A673 (cell line): ENCODE measurements around the gene SSBP3. TPM values are rescaled to one million over a fixed set of nuclear protein-coding genes. Genes with fewer than 3 reads are reported as not detected.

ENCODE experiments used
- BruUV-seq: library from RNA; stranded (reverse); fragments of 400-500 nt; replicated peaks from 2 replicates; lab custom pipeline; 2021; lab: Mats Ljungman, UMichigan
- CTCF ChIA-PET: fragments of 300-600 bp; sonication (Branson Sonifier 250); formaldehyde crosslinking; loops from one replicate; lab custom pipeline; 2022; ENCODE audit warnings: antibody characterized with exemption; lab: Charles Lee
- POLR2A ChIA-PET: fragments of 300-600 bp; sonication (Branson Sonifier 250); formaldehyde crosslinking; loops from one replicate; lab custom pipeline; 2022; ENCODE audit warnings: antibody characterized with exemption; ENCODE audit not compliant: low non-redundant PET; lab: Charles Lee
- DNase-seq: peaks from one replicate; pipeline ENCODE4 v3.0.0-alpha.2; 2015; ENCODE audit warnings: low spot score
- H3K27ac ChIP-seq: fragments of 200-600 bp; sonication (generic); 2 replicates; pipeline ENCODE4 v1.5.1; 2016; ENCODE audit warnings: mixed run types, low read depth, mild to moderate bottlenecking, mixed read lengths, antibody characterized with exemption, low read length; ENCODE audit not compliant: poor library complexity, severe bottlenecking
- H3K27me3 ChIP-seq: fragments of 200-600 bp; sonication (generic); replicated peaks from 2 replicates; pipeline ENCODE4 v1.6.1; 2017; ENCODE audit warnings: mixed run types, low read depth, mild to moderate bottlenecking, mixed read lengths, antibody characterized with exemption, low read length; ENCODE audit not compliant: insufficient read depth, poor library complexity
- H3K36me3 ChIP-seq: fragments of 200-600 bp; sonication (generic); 2 replicates; pipeline ENCODE4 v1.6.1; 2016; ENCODE audit warnings: mixed run types, mild to moderate bottlenecking, mixed read lengths, antibody characterized with exemption, low read length; ENCODE audit not compliant: insufficient read depth, poor library complexity, severe bottlenecking
- H3K4me1 ChIP-seq: fragments of 200-600 bp; sonication (generic); 2 replicates; pipeline ENCODE4 v1.6.1; 2017; ENCODE audit warnings: mixed run types, mild to moderate bottlenecking, mixed read lengths, antibody characterized with exemption, low read length; ENCODE audit not compliant: insufficient read depth, poor library complexity, severe bottlenecking
- H3K4me3 ChIP-seq: fragments of 200-600 bp; sonication (generic); 2 replicates; pipeline ENCODE4 v1.5.1; 2016; ENCODE audit warnings: low read depth, mixed run types, mild to moderate bottlenecking, mixed read lengths, low read length; ENCODE audit not compliant: poor library complexity, severe bottlenecking
- H3K9me3 ChIP-seq: fragments of 200-600 bp; sonication (generic); 2 replicates; pipeline ENCODE4 v1.6.1; 2016; ENCODE audit warnings: mixed run types, low read depth, mild to moderate bottlenecking, mixed read lengths, antibody characterized with exemption, low read length; ENCODE audit not compliant: poor library complexity, severe bottlenecking
- EZH2 ChIP-seq: fragments of 200-600 bp; sonication (generic); IDR thresholded peaks from 2 replicates; pipeline ENCODE4 v1.6.1; 2017; ENCODE audit warnings: borderline replicate concordance, low read depth, mild to moderate bottlenecking, mixed read lengths, antibody characterized with exemption, low read length; ENCODE audit not compliant: poor library complexity, severe bottlenecking
- intact Hi-C: fragments of 100-400 bp; cut with micrococcal nuclease; formaldehyde crosslinking; loops from one replicate; pipeline ENCODE4 v1.10.0; 2022; ENCODE audit not compliant: unreplicated experiment
- total RNA-seq: library from RNA; stranded (reverse); gene quantifications from 2 replicates; pipeline ENCODE4 v1.2.3, GENCODE V29; 2021
- TF ChIP-seq, protein P1 (sequence below): fragments of 300-800, 200-600 bp; sonication (generic); conservative IDR thresholded peaks from 2 replicates; pipeline ENCODE4 v1.5.1; 2017; ENCODE audit warnings: low read depth, mild to moderate bottlenecking, antibody characterized with exemption, low read length, moderate library complexity, mixed read lengths

The SSBP3 gene
- total RNA-seq, 1 experiment from 2014 or later = 43.0 TPM

DNA sequence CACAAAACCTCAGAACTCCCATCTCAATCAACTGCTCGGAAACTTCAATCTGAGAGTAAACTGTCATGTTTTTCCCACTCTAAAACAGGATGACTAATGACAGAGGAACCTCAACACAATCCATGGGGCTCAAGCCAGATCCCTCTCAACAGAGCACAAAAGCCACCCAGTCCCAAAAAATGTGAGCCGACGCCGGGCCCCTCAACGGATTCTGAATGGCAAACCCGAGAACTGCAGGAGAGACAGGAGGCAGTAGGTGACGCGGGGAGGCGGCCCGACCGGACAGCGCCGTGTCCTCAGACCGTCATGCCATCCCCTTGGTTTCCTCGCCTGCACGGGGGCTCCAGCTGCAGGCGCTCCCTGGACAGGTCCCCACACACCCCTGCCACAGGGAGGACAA, 53.4 kb downstream of the SSBP3 start:
- TF ChIP-seq, protein P1, sequence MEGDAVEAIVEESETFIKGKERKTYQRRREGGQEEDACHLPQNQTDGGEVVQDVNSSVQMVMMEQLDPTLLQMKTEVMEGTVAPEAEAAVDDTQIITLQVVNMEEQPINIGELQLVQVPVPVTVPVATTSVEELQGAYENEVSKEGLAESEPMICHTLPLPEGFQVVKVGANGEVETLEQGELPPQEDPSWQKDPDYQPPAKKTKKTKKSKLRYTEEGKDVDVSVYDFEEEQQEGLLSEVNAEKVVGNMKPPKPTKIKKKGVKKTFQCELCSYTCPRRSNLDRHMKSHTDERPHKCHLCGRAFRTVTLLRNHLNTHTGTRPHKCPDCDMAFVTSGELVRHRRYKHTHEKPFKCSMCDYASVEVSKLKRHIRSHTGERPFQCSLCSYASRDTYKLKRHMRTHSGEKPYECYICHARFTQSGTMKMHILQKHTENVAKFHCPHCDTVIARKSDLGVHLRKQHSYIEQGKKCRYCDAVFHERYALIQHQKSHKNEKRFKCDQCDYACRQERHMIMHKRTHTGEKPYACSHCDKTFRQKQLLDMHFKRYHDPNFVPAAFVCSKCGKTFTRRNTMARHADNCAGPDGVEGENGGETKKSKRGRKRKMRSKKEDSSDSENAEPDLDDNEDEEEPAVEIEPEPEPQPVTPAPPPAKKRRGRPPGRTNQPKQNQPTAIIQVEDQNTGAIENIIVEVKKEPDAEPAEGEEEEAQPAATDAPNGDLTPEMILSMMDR = no peak
- TF ChIP-seq EZH2 = no peak
- no peak for DNase-seq
- ChIA-PET POLR2A (no interaction called here), CTCF (interaction anchor here (0.7 kb wide), 1 partner anchor 78 kb away, joined by 5 read pairs; no protein-coding TSS in a partner anchor)
- no peak overlapping the region for H3K27ac ChIP-seq
- intact Hi-C loops = no loop called here
- no peaks in the 10 kb centered on the region for H3K36me3 ChIP-seq
- BruUV-seq = no TSS peak
- no peaks in the 10 kb centered on the region for H3K9me3 ChIP-seq
- H3K4me1 ChIP-seq = no peaks in the 10 kb centered on the region
- no peak overlapping the region for H3K4me3 ChIP-seq
- no peaks in the 10 kb centered on the region for H3K27me3 ChIP-seq

DNA sequence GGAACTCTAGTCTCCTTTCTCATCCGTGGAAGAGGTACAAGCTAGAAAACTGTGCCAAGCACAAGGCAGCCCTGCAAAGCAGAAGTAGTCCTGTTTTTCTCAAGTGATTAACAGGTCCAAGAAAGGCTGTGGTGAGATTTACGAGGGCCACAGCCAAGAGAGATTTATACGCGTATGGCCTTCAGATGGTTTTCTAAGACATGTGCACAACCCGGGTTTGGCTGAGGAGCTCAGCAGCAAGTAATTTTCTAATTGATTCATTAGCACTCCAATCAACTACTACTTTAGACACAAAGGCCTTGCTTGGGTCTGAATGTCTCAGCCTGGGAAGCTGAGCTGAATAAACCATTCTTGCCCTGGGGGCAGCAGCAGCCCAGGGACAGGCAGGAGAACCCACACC, 55.8 kb downstream of the SSBP3 start:
- TF ChIP-seq EZH2 = no peak
- TF ChIP-seq, protein P1 = no peak
- H3K4me1 ChIP-seq = no peaks in the 10 kb centered on the region
- intact Hi-C loops = no loop called here

DNA sequence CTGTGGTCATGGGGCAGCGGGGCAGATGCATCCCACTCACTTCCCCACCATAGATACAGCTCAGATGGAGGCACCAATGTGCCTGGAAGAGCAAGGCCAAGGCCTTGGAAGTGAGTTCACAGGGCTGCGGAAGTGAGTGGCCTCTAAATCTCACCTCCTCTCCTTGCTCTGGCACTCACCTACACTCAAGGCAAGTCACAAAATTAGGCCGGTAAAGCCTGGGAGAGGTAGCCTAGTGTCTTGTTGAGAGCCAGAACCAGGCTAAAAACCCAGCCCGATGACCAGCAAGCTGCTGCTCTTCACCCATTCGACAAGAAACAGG, 57.5 kb downstream of the SSBP3 start:
- Histone ChIP-seq H3K27ac (no peak overlapping the region), H3K4me1 (no peaks in the 10 kb centered on the region), H3K9me3 (no peaks in the 10 kb centered on the region), H3K27me3 (no peaks in the 10 kb centered on the region), H3K36me3 (no peaks in the 10 kb centered on the region), H3K4me3 (no peak overlapping the region)
- ChIA-PET POLR2A (no interaction called here), CTCF (no interaction called here)
- BruUV-seq = no TSS peak
- intact Hi-C loops = no loop called here
- no peak for TF ChIP-seq EZH2
- TF ChIP-seq, protein P1 = no peak
- no peak for DNase-seq

More for the DNA sequence above, 55.8 kb downstream of the SSBP3 start:
- H3K4me3 ChIP-seq = no peak overlapping the region
- H3K27me3 ChIP-seq = no peaks in the 10 kb centered on the region
- no TSS peak for BruUV-seq
- no peaks in the 10 kb centered on the region for H3K9me3 ChIP-seq
- POLR2A ChIA-PET = no interaction called here
- CTCF ChIA-PET = interaction anchor here (0.6 kb wide), 1 partner anchor 78 kb away, joined by 3 read pairs; no protein-coding TSS in a partner anchor
- no peaks in the 10 kb centered on the region for H3K36me3 ChIP-seq
- H3K27ac ChIP-seq = no peak overlapping the region
- DNase-seq = no peak
